Daoy (cell line): ENCODE data around the gene GOLGA6D. TPM values are rescaled to one million over a fixed set of nuclear protein-coding genes. Genes with fewer than 3 reads are reported as not detected.
"Not testable (repeated sequence)": the region's sequence is repeated elsewhere in the genome, so short reads cannot be mapped to it uniquely, and the experiment has no call there.

Experiments used
- DNase-seq: peaks from one replicate; pipeline ENCODE4 v3.0.0-alpha.2; 2015; ENCODE audit warnings: low read depth
- total RNA-seq: library from RNA; depleted of rRNA; stranded (reverse); fragments of >200 nt; shearing (Covaris generic); gene quantifications from 2 replicates; pipeline ENCODE4 v1.2.3, GENCODE V29; 2014; rRNA removed

The GOLGA6D gene
- total RNA-seq, 1 experiment from 2014 or later, result not detected

DNA sequence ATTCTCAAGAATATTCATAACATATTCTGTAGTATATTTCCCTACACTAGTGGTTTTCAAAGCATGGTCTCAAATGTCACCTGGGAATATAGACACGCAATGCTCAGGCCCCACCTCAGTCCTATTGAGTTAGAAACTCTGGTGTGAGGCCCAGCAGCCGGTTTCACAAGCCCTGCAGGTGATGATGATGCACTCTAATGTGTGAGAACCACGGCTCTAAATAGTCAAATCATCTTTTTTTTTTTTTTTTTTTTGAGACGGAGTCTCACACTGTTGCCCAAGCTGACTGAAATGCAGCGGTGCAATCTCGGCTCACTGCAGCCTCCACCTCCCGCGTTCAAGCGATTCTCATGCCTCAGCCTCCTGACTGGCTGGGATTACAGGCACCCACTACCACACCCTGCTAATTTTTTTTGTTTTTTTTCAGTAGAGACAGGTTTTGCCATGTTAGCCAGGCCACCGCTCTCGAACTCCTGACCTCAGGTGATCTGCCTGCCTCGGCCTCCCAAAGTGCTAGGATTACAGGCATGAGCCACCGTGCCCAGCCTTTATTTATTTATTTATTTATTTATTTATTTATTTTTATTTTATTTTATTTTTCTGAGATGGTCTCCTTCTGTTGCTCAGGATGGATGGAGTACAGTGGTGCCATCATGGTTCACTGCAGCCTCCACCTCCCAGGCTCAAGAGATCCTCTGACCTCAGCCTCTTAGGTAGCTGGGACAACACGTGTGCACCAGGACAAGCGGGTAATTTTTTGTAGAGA, 51.2 kb downstream of the GOLGA6D start:
- DNase-seq, result not testable (repeated sequence)

GRCh38 chr15:75335313-75335704, 52.7 kb downstream of the GOLGA6D start:
- DNase-seq, result no peak

DNA sequence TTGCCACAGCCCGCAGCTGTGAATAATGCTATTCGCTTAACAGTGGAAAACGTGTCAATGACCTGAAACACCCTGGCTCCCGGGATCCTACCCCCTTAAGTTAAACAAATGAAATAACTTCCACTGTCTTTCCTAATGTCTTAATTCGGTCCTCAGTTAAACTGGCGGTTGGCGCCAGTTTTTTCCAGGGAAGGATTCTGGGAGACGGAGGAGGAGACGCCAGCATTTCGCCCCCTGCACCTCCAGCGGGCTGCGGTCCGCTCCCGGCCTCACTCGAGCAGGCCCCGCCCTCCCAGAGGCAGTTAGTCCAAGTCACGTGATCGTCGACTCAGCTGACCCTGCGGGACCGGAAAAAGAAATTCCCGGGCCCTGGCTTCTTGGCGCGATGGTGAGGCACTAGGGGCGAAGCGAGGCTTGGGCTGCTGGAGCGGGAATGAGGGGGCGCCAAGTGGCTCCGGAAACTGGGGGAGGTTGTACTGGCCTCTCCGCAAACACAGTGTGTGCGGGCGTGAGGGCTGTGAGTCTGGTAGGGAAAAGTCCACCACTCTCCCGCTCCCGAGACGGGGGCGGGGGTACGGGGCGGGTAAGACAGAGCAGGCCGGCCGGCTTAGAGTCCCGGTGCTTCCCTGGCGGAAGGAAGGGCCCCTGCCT, 53.2 kb downstream of the GOLGA6D start, which contains the start of gene COMMD4:
TSS of gene COMMD4 (plus strand) at position 359 of the 651 bp plus-strand sequence. CDS start at position 386, 27 bp downstream.
- peak; percentile 97 for DNase-seq

- no peak for DNase-seq
These were observed 56.1 kb downstream of the GOLGA6D start for GRCh38 chr15:75338661-75339240.

DNA sequence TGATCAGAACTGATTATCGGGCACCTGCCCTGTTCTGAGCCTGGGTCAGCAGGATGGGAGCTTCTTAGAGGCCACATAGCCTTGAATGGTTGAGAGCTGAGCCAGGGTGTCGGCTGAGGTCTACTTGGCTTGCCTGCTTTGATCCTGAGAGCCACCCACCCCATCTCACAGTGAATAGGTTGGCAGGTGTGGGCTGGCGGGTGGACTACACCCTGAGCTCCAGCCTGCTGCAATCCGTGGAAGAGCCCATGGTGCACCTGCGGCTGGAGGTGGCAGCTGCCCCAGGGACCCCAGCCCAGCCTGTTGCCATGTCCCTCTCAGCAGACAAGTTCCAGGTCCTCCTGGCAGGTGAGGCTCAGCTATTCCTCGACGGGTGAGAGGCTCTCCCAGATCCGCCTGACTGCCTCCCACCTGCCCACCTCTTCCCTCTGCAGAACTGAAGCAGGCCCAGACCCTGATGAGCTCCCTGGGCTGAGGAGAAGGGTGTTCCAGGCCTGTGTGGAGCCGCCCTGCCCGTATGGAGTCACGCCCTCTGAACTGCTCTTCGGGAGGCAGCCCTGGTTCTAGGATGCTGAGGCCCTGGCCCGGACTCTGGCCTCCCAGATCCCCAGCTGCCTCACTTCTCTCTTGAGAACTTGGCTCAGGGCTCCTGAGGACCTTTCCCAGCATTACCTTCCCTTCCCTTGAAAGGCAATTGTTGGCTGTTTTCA, 57.1 kb downstream of the GOLGA6D start:
- DNase-seq, result no peak

DNA sequence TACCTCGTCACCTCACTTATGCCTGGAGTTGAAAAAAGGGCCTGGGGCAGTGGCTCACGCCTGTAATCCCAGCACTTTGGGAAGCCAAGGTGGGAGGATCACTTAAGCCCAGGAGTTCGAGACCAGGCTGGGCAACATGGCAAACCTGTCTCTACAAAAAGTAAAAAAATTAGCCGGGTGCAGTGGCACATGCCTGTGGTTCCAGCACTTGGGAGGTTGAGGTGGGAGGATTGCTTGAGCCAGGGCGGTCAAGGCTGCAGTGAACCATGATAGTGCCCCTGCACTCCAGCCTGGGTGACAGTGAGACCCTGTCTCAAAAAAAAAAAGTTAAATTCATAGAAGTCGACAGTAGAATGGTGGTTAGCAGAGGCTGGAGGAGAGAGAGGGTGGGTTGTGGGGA, 59.6 kb downstream of the GOLGA6D start:
- DNase-seq, result no peak

DNA sequence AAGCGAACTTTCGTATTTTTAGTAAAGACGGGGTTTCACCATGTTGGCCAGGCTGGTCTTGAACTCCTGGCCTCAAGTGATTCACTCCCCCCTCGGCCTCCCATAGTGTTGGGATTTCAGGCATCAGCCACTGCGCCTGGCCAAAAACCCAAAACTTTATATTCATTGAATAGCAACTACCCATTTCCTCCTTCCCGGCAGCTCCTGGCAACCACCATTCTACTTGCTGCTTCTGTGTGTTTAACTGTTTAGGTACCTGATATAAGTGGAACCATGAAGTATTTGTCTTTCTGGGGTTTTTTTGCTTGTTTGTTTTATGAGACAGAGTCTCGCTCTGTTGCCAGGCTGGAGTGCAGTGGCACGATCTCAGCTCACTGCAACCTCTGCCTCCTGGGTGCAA, 61.3 kb downstream of the GOLGA6D start:
- DNase-seq, result not testable (repeated sequence)

Other genes with a start within 250 kb of the GOLGA6D start
- gene C15orf39, start 81.0 kb upstream of the GOLGA6D start, total RNA-seq, result 3.1 and 5.7 TPM in 2 replicates
- gene GOLGA6C, start 24.5 kb upstream of the GOLGA6D start, total RNA-seq, result 0.34 TPM in 1 of 2 replicates, not detected in the other
- 99.4 and 108 TPM in 2 replicates for gene COMMD4, start 53.2 kb downstream of the GOLGA6D start, total RNA-seq
- not detected in 2 replicates for gene NEIL1, start 64.2 kb downstream of the GOLGA6D start, total RNA-seq
- 77.1 and 77.9 TPM in 2 replicates for gene MAN2C1, start 85.8 kb downstream of the GOLGA6D start, total RNA-seq
- gene SIN3A, start 168.9 kb downstream of the GOLGA6D start, total RNA-seq, result 16.8 and 20.6 TPM in 2 replicates